HCT116 (cell line): ENCODE data around the gene FSIP1.

ENCODE experiments used
- CEBPB ChIP-seq: IDR thresholded peaks from 2 replicates; pipeline ENCODE4 v1.6.1; 2012; ENCODE audit warnings: low read depth
- EGR1 ChIP-seq: IDR thresholded peaks from 2 replicates; pipeline ENCODE4 v1.6.1; 2012; ENCODE audit warnings: low read depth
- ELF1 ChIP-seq: IDR thresholded peaks from 2 replicates; pipeline ENCODE4 v1.6.1; 2012; ENCODE audit warnings: low read depth, borderline replicate concordance
- EZH2 ChIP-seq: fragments of 200-600 bp; sonication (generic); IDR thresholded peaks from 2 replicates; pipeline ENCODE4 v1.6.1; 2017; ENCODE audit warnings: antibody characterized with exemption, mixed run types
- POLR2A ChIP-seq: IDR thresholded peaks from 2 replicates; pipeline ENCODE4 v1.7.0; 2011; ENCODE audit warnings: borderline replicate concordance; ENCODE audit not compliant: insufficient read depth, insufficient read length; ENCODE audit errors: extremely low read depth
- POLR2AphosphoS5 ChIP-seq: IDR thresholded peaks from 2 replicates; pipeline ENCODE4 v1.6.1; 2011; ENCODE audit warnings: mild to moderate bottlenecking, low read depth, low read length, moderate library complexity
- REST ChIP-seq: IDR thresholded peaks from 2 replicates; pipeline ENCODE4 v1.6.1; 2012; ENCODE audit warnings: low read depth
- SP1 ChIP-seq: IDR thresholded peaks from 2 replicates; pipeline ENCODE4 v1.6.1; 2012; ENCODE audit warnings: low read depth
- SRF ChIP-seq: IDR thresholded peaks from 2 replicates; pipeline ENCODE4 v1.6.1; 2012; ENCODE audit warnings: low read depth
- YY1 ChIP-seq: IDR thresholded peaks from 2 replicates; pipeline ENCODE4 v1.6.1; 2011; ENCODE audit warnings: low read length, low read depth, moderate library complexity, mild to moderate bottlenecking; ENCODE audit not compliant: insufficient replicate concordance; ENCODE audit errors: extremely low read depth
- ZFX ChIP-seq: fragments of 450-650 bp; IDR thresholded peaks from 2 replicates; pipeline ENCODE4 v1.6.1; 2017
- TF ChIP-seq, protein P1 (sequence below), 3 experiments: fragments of 200-600 bp in 1 of 3; sonication (generic) in 1 of 3; IDR thresholded peaks in 2 of 3; conservative IDR thresholded peaks in 1 of 3; 2 replicates each; pipeline ENCODE4 v1.5.1; 2012 to 2017; ENCODE audit warnings: low read depth in 2 of 3, low read length in 2 of 3, antibody characterized with exemption in 1 of 3, borderline replicate concordance in 1 of 3, control low read depth in 1 of 3, mild to moderate bottlenecking in 1 of 3, mixed read lengths in 1 of 3, mixed run types in 1 of 3, moderate library complexity in 1 of 3; ENCODE audit not compliant: insufficient read depth in 1 of 3

DNA sequence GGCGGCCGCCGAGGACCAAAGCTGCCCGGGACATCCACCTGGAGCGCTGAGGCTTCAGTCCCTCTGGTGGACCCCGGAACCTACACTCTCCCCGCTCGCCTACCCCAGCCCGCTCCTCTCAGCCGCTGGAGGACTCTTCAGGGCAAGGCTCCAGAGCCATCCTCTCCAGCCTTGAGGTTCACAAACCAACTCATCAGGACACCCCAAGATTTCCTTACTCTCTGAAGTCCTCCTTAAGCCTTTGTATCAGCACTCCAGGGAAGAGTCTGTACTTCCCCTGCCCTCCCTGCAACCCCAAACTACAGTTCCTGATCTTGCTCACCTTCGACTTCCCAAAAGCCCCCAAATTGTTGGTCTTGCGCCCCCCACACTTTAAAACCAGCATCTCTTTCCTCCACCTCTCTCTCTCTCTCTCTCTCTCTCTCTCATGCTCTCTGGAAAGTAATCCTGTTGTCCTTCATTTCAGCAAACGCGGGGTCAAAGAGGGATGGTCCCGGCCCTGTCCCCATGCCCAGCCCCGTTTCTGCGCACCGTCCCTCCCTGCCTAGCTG lies 201.3 kb downstream of the FSIP1 start:
- TF ChIP-seq ZFX, result no peak
- TF ChIP-seq YY1, result no peak
- no peak for TF ChIP-seq EGR1
- no peak for TF ChIP-seq SP1
- TF ChIP-seq REST, result no peak
- TF ChIP-seq EZH2, result no peak
- TF ChIP-seq ELF1, result no peak
- TF ChIP-seq POLR2A, result no peak
- TF ChIP-seq, protein P1, sequence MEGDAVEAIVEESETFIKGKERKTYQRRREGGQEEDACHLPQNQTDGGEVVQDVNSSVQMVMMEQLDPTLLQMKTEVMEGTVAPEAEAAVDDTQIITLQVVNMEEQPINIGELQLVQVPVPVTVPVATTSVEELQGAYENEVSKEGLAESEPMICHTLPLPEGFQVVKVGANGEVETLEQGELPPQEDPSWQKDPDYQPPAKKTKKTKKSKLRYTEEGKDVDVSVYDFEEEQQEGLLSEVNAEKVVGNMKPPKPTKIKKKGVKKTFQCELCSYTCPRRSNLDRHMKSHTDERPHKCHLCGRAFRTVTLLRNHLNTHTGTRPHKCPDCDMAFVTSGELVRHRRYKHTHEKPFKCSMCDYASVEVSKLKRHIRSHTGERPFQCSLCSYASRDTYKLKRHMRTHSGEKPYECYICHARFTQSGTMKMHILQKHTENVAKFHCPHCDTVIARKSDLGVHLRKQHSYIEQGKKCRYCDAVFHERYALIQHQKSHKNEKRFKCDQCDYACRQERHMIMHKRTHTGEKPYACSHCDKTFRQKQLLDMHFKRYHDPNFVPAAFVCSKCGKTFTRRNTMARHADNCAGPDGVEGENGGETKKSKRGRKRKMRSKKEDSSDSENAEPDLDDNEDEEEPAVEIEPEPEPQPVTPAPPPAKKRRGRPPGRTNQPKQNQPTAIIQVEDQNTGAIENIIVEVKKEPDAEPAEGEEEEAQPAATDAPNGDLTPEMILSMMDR (IDR thresholded peaks at IDR 0.05 in 2 of 3, conservative IDR thresholded peaks at IDR 0.05 in 1 of 3; ENCODE audit: borderline replicate concordance in 1 of 3, insufficient read depth in 1 of 3, low read depth in 2 of 3, low read length in 2 of 3), result no peak
- no peak for TF ChIP-seq POLR2AphosphoS5
- no peak for TF ChIP-seq CEBPB
- no peak for TF ChIP-seq SRF
